Astrocyte of the spinal cord (primary cell): ENCODE measurements around the gene DDX56.
A peak's percentile ranks its signal among the peaks of the same experiment; 100 is the strongest.

Source experiments
- DNase-seq: peaks from one replicate; pipeline ENCODE4 v3.0.0; 2011; ENCODE audit warnings: low read depth, low spot score
- H3K4me3 ChIP-seq: 2 replicates; pipeline ENCODE4 v1.5.1; 2011; ENCODE audit warnings: low read depth, mild to moderate bottlenecking, low read length, moderate library complexity
- CTCF ChIP-seq: IDR thresholded peaks from 2 replicates; pipeline ENCODE4 v1.5.1; 2012; ENCODE audit warnings: low read depth, mild to moderate bottlenecking, low read length, inconsistent platforms
- in situ Hi-C: cut with HindIII; loops from 2 replicates; pipeline ENCODE4 v1.10.0; 2017; ENCODE audit warnings: low sequenced_read_pairs

Gene DDX56

GRCh38 chr7:44534501-44534900 lies 39.2 kb downstream of the DDX56 start:
- in situ Hi-C loops: no loop called here
- TF ChIP-seq CTCF: peak; percentile 62
- H3K4me3 ChIP-seq: no peak overlapping the region
- DNase-seq: peak; percentile 6

GRCh38 chr7:44534087-44534486 lies 39.6 kb downstream of the DDX56 start:
- TF ChIP-seq CTCF: no peak
- DNase-seq: no peak
- H3K4me3 ChIP-seq: no peak overlapping the region
- in situ Hi-C loops: no loop called here

- peak; percentile 9 for DNase-seq
Measured at GRCh38 chr7:44533301-44534055, 40.2 kb downstream of the DDX56 start.

GRCh38 chr7:44531421-44532380 lies 42.0 kb downstream of the DDX56 start:
- in situ Hi-C loops: no loop called here
- TF ChIP-seq CTCF: no peak
- H3K4me3 ChIP-seq: no peak overlapping the region
- no peak for DNase-seq

More at GRCh38 chr7:44533301-44534055, 40.2 kb downstream of the DDX56 start:
- in situ Hi-C loops: no loop called here
- TF ChIP-seq CTCF: no peak
- H3K4me3 ChIP-seq: no peak overlapping the region

GRCh38 chr7:44530990-44531389 lies 42.7 kb downstream of the DDX56 start:
- TF ChIP-seq CTCF: no peak
- in situ Hi-C loops: no loop called here
- no peak for DNase-seq
- H3K4me3 ChIP-seq: no peak overlapping the region

- DNase-seq: no peak
- no peak overlapping the region for H3K4me3 ChIP-seq
- in situ Hi-C loops: no loop called here
- no peak for TF ChIP-seq CTCF
Measured at GRCh38 chr7:44524811-44525388, 48.8 kb downstream of the DDX56 start.
